ENCODE results near the gene ALX3. TPM values are rescaled to one million over a fixed set of nuclear protein-coding genes. Genes with fewer than 3 reads are reported as not detected.

Gene ALX3
- total RNA-seq, 3 donors from 2014 or later: 0.44 to 0.80 (median 0.66) TPM

GRCh38 chr1:110113551-110113950 lies 43.1 kb upstream of the ALX3 start:
- no peak overlapping the region for H3K4me3 ChIP-seq
- TF ChIP-seq POLR2A (IDR thresholded peaks at IDR 0.05): no peak
- TF ChIP-seq, protein P1, sequence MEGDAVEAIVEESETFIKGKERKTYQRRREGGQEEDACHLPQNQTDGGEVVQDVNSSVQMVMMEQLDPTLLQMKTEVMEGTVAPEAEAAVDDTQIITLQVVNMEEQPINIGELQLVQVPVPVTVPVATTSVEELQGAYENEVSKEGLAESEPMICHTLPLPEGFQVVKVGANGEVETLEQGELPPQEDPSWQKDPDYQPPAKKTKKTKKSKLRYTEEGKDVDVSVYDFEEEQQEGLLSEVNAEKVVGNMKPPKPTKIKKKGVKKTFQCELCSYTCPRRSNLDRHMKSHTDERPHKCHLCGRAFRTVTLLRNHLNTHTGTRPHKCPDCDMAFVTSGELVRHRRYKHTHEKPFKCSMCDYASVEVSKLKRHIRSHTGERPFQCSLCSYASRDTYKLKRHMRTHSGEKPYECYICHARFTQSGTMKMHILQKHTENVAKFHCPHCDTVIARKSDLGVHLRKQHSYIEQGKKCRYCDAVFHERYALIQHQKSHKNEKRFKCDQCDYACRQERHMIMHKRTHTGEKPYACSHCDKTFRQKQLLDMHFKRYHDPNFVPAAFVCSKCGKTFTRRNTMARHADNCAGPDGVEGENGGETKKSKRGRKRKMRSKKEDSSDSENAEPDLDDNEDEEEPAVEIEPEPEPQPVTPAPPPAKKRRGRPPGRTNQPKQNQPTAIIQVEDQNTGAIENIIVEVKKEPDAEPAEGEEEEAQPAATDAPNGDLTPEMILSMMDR (IDR thresholded peaks at IDR 0.05): no peak
- no peaks in the 10 kb centered on the region for H3K9me3 ChIP-seq
- intact Hi-C loops (cut with DNase I; ENCODE audit: low total_unique reads): no loop called here
- no peak for DNase-seq (ENCODE audit: low spot score in 2 of 2)
- H3K27ac ChIP-seq: no peak overlapping the region
- no peaks in the 10 kb centered on the region for H3K27me3 ChIP-seq
- no peaks in the 10 kb centered on the region for H3K4me1 ChIP-seq
- H3K36me3 ChIP-seq: no peaks in the 10 kb centered on the region

GRCh38 chr1:110112656-110113055 lies 42.2 kb upstream of the ALX3 start:
- no peaks in the 10 kb centered on the region for H3K36me3 ChIP-seq
- H3K4me1 ChIP-seq: no peaks in the 10 kb centered on the region
- no peak overlapping the region for H3K27ac ChIP-seq
- TF ChIP-seq, protein P1 (IDR thresholded peaks at IDR 0.05): no peak
- no peak for TF ChIP-seq POLR2AphosphoS5 (IDR thresholded peaks at IDR 0.05)
- no peak for TF ChIP-seq POLR2A (IDR thresholded peaks at IDR 0.05)
- no peaks in the 10 kb centered on the region for H3K9me3 ChIP-seq
- H3K4me3 ChIP-seq: no peak overlapping the region
- intact Hi-C loops (cut with DNase I; ENCODE audit: low total_unique reads): no loop called here
- DNase-seq (ENCODE audit: low spot score in 2 of 2): no peak
- no peaks in the 10 kb centered on the region for H3K27me3 ChIP-seq

DNA sequence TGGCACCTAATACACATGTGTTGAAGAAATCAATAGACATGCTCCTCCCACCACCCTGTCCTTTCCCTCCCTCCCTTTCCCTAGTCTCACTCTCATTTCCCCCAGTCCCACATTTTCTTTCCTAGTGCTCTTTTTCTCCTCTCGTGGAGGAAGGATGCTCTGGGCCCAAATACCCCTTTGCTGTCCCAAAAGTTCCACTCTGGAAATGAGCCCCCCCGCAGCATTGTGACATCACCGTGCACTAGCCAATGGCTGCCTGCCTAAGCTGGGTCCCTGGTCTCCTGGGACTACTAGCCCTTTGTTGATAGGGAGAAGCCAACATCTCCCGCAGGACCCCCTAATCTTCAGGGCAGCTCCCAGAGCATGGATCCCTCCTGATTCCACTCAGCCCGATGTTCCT lies 41.7 kb upstream of the ALX3 start, which contains the start of gene UBL4B:
Gene UBL4B (plus strand): TSS at position 301 of the 400 bp plus-strand sequence. CDS start 92 bp downstream, at position 393.
- no peak for DNase-seq (ENCODE audit: low spot score in 2 of 2)
- Histone ChIP-seq H3K9me3 (no peaks in the 10 kb centered on the region), H3K36me3 (no peaks in the 10 kb centered on the region), H3K27ac (no peak within 1 kb of the TSS), H3K4me3 (no peak within 1 kb of the TSS), H3K27me3 (no peaks in the 10 kb centered on the region), H3K4me1 (no peaks in the 10 kb centered on the region)
- TF ChIP-seq, protein P1 (IDR thresholded peaks at IDR 0.05): no peak
- TF ChIP-seq POLR2AphosphoS5 (IDR thresholded peaks at IDR 0.05) (no peak), POLR2A (IDR thresholded peaks at IDR 0.05) (no peak)
- intact Hi-C loops (cut with DNase I; ENCODE audit: low total_unique reads): no loop called here

GRCh38 chr1:110111081-110111480 lies 40.6 kb upstream of the ALX3 start:
- H3K4me1 ChIP-seq: no peaks in the 10 kb centered on the region
- no peaks in the 10 kb centered on the region for H3K9me3 ChIP-seq
- H3K4me3 ChIP-seq: no peak overlapping the region
- no peak for TF ChIP-seq POLR2A (IDR thresholded peaks at IDR 0.05)
- no peak for TF ChIP-seq POLR2AphosphoS5 (IDR thresholded peaks at IDR 0.05)
- TF ChIP-seq, protein P1 (IDR thresholded peaks at IDR 0.05): no peak
- DNase-seq (ENCODE audit: low spot score in 2 of 2): no peak
- no peaks in the 10 kb centered on the region for H3K36me3 ChIP-seq
- H3K27me3 ChIP-seq: no peaks in the 10 kb centered on the region
- H3K27ac ChIP-seq: no peak overlapping the region
- intact Hi-C loops (cut with DNase I; ENCODE audit: low total_unique reads): no loop called here

DNA sequence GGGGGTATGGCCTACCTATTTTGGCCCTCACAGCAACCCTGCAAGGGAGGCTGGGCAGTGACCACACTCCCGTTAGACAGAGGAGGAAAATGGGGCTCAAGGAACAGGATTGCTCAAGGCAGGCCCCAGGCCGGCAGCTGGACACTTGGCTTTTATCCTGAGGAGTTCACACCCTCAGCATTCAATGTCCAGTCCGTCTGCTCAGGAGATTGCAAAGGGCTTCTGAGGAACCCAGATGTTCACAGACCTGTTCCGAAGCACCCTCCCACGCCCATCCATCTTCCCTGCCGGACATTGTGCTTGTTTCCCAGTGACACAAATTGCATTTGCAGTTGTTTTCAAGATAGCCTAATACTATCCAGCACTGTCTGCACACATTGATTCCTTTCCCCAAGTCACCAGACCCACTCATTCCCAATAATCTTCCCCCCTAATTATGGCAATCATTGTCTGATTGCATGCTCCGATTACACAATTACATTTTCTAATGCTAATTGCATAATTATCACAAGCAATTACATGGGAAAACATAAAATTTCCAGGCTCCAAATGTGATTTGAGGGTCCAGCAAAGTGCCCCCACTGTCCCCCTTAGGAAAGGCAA lies 37.5 kb upstream of the ALX3 start:
- intact Hi-C loops (cut with DNase I; ENCODE audit: low total_unique reads): loop anchor here (10.0 kb wide), 1 partner anchor 53 kb away; no protein-coding TSS in a partner anchor
- Histone ChIP-seq H3K4me3 (no peak overlapping the region), H3K36me3 (no peaks in the 10 kb centered on the region), H3K27me3 (no peaks in the 10 kb centered on the region), H3K4me1 (no peaks in the 10 kb centered on the region), H3K27ac (no peak overlapping the region), H3K9me3 (no peaks in the 10 kb centered on the region)
- no peak for DNase-seq (ENCODE audit: low spot score in 2 of 2)
- TF ChIP-seq, protein P1 (IDR thresholded peaks at IDR 0.05): no peak
- TF ChIP-seq POLR2A (IDR thresholded peaks at IDR 0.05): no peak
- TF ChIP-seq POLR2AphosphoS5 (IDR thresholded peaks at IDR 0.05): no peak
